Endothelial cell of umbilical vein (primary cell): ENCODE data around the gene GNAZ.

Experiments
- CTCF ChIP-seq, 2 donors: IDR thresholded peaks; 1 replicate in 1 of 2; 2 replicates in 1 of 2; pipeline ENCODE4 v1.5.1; 2011; ENCODE audit warnings: low read length in 2 of 2, mild to moderate bottlenecking in 2 of 2, moderate library complexity in 2 of 2, control low read depth in 1 of 2, inconsistent platforms in 1 of 2, low read depth in 1 of 2; ENCODE audit not compliant: insufficient read depth in 1 of 2; ENCODE audit errors: extremely low read depth in 1 of 2
- EZH2 ChIP-seq: IDR thresholded peaks from 2 replicates; pipeline ENCODE4 v1.6.1; 2012; ENCODE audit warnings: borderline replicate concordance, low read depth, mild to moderate bottlenecking, moderate library complexity, low read length, inconsistent platforms; ENCODE audit not compliant: severe bottlenecking
- FOS ChIP-seq: IDR thresholded peaks from 2 replicates; pipeline ENCODE4 v1.6.1; 2011; ENCODE audit warnings: mild to moderate bottlenecking, low read length, moderate library complexity, borderline replicate concordance; ENCODE audit not compliant: insufficient read depth
- GATA2 ChIP-seq: IDR thresholded peaks from 2 replicates; pipeline ENCODE4 v1.7.0; 2011; ENCODE audit warnings: low read depth, mild to moderate bottlenecking, moderate library complexity, mixed read lengths, low read length; ENCODE audit not compliant: insufficient read length, insufficient read depth
- JUN ChIP-seq: IDR thresholded peaks from 2 replicates; pipeline ENCODE4 v1.6.1; 2011; ENCODE audit warnings: borderline replicate concordance, low read depth; ENCODE audit not compliant: insufficient read length, insufficient read depth
- MYC ChIP-seq: IDR thresholded peaks from one replicate; pipeline ENCODE4 v1.6.1; 2011; ENCODE audit warnings: mild to moderate bottlenecking, low read depth, low read length
- POLR2A ChIP-seq: IDR thresholded peaks from 2 replicates; pipeline ENCODE4 v1.6.1; 2012; ENCODE audit warnings: low read depth, mild to moderate bottlenecking, control low read depth, low read length
- POLR2AphosphoS5 ChIP-seq: IDR thresholded peaks from 2 replicates; pipeline ENCODE4 v1.6.1; 2012; ENCODE audit warnings: low read depth, mild to moderate bottlenecking, control low read depth, low read length, moderate library complexity; ENCODE audit not compliant: insufficient read depth
- TF ChIP-seq, protein P1 (sequence below): IDR thresholded peaks from 2 replicates; pipeline ENCODE4 v1.6.1; 2011; ENCODE audit not compliant: insufficient read depth, insufficient read length

GRCh38 chr22:23124611-23125511 is 54.5 kb downstream of the GNAZ start:
- TF ChIP-seq CTCF (IDR thresholded peaks at IDR 0.05; ENCODE audit: extremely low read depth in 1 of 2, insufficient read depth in 1 of 2, low read depth in 1 of 2, low read length in 2 of 2), result no peak
- TF ChIP-seq POLR2A, result no peak
- no peak for TF ChIP-seq MYC
- TF ChIP-seq EZH2, result no peak
- no peak for TF ChIP-seq JUN
- no peak for TF ChIP-seq POLR2AphosphoS5
- TF ChIP-seq, protein P1, sequence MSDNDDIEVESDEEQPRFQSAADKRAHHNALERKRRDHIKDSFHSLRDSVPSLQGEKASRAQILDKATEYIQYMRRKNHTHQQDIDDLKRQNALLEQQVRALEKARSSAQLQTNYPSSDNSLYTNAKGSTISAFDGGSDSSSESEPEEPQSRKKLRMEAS, result no peak
- TF ChIP-seq FOS, result no peak
- TF ChIP-seq GATA2, result no peak
